ENCODE measurements around the gene KIF1A.
A peak's percentile ranks its signal among the peaks of the same experiment; 100 is the strongest.
"Not testable (repeated sequence)": the region's sequence is repeated elsewhere in the genome, so short reads cannot be mapped to it uniquely, and the experiment has no call there.

The KIF1A gene

GRCh38 chr2:240846873-240847595 is 27.0 kb upstream of the KIF1A start:
- no peak for DNase-seq (ENCODE audit: low read depth)

- DNase-seq (ENCODE audit: low read depth): not testable (repeated sequence)
Observed at GRCh38 chr2:240846309-240846708, 26.3 kb upstream of the KIF1A start.

- DNase-seq (ENCODE audit: low read depth): no peak
Observed at GRCh38 chr2:240840435-240841060, 20.5 kb upstream of the KIF1A start.

DNA sequence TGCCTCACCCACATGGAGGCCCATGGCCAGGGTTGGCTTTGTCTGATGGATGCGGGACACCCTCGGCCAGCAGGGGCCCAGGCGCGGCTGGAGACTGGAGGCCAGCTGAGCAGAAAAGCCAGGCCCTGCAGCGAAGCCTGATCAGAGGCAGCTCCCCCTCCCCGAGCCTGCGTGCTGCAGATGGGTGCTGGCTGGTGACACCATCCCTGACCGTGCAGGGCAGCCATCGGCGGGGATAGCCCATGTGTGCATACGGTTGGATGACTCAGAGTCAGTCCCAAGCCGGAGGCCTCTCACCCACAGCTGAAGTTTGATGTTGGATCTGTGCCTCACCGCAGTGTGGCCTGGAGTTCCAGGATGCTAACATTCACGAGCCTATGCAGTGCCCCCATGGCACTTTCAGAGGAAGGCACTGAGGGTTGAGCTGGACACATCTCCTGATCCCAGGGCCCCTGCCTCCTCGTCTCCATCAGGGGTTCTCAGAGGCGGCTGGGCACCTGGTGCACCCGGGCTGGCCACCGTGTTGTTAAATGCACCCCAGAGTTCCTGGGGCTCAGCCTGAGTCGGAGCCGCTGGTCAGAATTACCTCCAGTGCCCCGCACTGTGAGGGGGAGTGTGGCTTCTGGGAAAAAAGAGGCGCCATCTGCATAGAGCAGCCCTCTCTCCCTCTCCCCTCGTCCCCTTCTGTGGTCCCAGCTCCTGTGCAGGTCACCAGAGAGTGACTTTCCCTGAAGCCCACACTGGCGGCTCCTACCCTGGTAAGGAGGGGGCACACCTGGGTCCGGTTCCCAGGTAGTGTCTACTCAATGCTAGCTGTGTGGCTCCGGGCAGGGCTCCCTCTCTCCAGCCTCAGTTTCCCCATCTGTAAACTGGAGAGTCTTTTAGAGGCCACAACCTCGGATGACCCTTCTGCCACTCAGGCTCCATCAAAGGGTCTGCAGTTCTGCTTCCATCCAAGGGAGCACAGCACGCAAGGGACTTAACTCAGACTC is 19.4 kb upstream of the KIF1A start:
- no peak for DNase-seq (ENCODE audit: low read depth)

DNA sequence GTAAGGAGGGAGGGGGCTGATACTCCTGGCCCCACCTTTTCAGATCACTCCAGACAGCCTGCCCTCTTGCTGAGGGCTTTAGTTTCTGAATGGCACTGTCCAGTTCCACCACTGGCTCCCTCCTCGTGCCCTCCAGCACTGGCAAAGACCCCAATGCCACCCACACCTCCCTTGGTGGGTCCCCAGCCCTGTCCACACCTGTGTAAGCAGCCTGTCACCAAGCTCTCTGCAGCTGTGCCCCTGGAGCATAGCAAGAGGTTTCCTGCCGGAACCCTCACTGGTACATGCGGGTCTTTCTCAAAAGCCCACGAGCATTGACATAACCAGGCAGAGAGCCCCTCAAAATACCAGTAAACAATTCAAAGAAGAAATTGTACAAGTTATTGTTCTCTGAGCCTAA is 17.6 kb upstream of the KIF1A start:
- no peak for DNase-seq (ENCODE audit: low read depth)

- no peak for DNase-seq (ENCODE audit: low read depth)
Observed at GRCh38 chr2:240836781-240837467, 16.9 kb upstream of the KIF1A start.

DNA sequence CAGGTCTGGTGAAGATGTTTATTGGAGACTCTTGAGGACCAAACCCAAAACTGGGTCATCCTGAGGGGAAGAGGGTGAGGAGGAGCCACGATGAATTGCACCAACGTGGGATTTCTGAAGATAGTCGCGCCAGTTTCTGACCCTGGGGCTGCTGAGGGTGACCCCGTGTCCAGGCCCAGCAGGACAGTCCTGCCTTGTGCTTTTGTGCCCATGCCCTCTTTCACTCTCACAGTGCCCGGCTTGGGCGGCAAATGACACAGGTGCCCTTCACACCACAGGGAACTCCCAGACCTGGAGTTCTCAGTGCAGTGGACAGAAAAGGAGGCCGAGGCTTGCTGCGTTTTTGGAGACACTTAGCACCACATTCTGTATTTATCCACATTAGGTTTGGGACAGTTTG is 15.5 kb upstream of the KIF1A start:
- no peak for DNase-seq (ENCODE audit: low read depth)

DNA sequence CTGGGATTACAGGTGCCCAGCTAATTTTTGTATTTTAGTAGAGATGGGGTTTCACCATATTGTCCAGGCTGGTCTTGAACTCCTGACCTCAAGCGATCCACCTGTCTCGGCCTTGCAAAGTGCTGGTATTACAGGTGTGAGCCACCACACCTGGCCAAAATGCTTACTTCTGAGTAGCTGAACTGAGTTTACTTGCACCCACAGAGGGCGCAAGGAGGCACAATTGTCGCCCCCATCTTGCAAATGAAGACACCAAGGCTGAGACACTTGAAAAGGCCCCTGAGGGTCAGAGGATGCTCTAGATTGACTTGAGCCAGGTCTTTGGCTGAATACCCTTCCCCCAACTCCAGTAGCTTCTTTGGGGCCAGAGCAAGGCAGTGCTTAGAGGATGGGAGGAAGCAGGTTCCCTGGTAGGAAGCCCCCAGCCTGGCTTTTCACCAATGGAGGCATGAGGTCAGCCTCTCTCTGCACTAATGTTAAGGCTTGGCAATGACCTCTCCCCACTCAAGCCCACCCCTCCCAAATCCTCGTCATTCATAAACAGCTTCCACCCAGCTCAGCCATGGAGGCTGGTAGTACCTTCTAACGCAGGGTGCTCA is 14.5 kb upstream of the KIF1A start:
- DNase-seq (ENCODE audit: low read depth): no peak

DNA sequence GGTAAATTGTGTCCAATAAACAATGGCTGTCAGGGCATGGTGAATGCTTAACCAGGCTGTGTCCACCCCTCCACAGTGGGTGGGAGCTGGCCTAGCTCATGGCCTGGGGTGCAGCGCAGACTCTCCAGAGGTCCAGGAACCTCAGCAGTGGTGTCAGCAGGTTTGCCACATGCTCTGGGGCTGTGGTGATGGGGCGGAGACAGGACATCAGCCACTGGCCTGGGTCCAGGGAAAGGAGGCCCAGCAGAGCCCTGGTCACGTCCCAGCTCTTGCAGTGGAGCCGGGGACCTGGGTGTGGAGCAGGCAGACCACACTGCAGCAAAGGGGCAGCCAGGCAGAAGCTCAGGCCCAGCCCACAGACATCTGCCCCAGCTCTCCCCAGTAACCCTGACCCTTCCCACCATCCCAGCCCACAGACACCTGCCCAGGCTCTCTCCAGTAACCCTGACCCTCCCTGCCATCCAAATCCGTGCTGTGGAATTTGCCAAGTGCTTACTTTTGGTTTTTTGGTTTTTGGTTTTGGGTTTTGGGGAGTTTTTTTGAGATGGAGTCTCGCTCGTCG is 13.8 kb upstream of the KIF1A start:
- no peak for DNase-seq (ENCODE audit: low read depth)

DNA sequence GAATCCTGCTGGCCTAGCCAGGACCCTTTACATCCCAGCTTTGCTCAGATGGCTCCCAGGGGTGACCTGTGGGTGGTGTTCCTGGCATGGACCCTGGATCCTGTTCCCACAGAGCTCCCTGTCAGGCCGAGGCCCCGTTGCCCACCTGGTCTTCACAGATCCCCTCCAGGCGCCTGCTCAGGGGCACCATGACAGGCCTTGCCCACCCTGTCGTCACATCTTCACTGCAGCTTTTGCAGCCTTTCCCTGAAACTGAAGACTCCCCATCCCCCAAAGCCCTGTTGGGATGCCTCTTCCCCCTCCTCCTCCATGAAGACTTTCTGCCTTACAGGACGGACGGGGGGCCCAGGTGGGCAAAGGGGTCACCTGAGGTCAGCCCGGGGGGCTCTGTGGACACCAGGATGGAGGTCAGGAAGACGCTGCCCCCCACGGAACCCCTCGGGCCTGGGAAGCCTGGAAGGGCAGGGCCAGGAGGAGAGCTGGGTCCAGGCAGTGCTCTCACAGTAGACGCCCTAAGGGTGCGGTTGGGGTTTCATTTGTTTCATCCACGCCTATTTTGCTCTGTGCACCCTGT is 13.0 kb upstream of the KIF1A start:
- no peak for DNase-seq (ENCODE audit: low read depth)

DNA sequence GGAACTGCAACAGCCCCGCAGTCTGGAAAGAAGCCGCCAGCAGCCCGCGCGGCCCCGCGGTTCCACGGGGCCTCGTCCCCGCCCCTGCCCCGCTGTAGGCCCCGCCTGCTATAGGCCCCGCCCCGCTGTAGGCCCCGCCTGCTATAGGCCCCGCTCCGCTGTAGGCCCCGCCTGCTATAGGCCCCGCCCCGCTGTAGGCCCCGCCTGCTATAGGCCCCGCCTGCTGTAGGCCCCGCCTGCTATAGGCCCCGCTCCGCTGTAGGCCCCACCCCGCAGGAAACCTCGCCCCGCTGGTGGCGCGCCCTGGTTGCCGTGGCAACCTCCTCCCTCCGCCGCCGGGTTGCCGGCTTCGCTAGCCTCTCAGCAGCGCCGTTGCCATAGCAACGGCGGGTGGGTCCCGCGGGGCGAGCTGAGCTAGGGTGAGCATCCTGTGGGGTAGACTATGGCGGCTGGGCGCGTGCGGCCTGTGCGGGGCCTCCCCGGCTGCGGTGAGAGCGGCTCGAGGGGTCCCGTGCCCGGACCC is 12.2 kb upstream of the KIF1A start:
- peak; percentile 97 for DNase-seq (ENCODE audit: low read depth)

- no peak for DNase-seq (ENCODE audit: low read depth)
Observed at GRCh38 chr2:240831594-240832204, 11.7 kb upstream of the KIF1A start.

DNA sequence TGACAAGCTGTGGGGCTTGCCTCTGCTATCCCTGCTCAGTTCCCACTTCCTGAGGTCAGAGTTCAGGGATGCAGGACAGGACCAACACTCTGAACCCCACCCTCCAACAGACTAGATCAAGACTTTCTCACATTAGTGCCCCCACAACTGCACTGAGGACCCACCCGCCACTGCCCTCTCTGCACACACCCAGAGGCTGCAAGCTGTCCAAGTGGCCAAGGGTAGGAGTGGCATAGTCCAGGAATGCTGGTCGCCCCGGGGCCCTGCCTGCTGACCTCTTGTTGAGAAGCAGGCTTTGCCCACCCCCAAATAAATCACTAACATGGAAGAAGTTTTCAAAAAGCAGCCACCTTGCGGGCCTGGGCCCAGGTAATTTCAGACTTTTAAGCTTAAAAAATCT is 5.5 kb upstream of the KIF1A start:
- no peak for DNase-seq (ENCODE audit: low read depth)

- DNase-seq (ENCODE audit: low read depth): no peak
Observed at GRCh38 chr2:240823449-240824336, 3.7 kb upstream of the KIF1A start.

DNA sequence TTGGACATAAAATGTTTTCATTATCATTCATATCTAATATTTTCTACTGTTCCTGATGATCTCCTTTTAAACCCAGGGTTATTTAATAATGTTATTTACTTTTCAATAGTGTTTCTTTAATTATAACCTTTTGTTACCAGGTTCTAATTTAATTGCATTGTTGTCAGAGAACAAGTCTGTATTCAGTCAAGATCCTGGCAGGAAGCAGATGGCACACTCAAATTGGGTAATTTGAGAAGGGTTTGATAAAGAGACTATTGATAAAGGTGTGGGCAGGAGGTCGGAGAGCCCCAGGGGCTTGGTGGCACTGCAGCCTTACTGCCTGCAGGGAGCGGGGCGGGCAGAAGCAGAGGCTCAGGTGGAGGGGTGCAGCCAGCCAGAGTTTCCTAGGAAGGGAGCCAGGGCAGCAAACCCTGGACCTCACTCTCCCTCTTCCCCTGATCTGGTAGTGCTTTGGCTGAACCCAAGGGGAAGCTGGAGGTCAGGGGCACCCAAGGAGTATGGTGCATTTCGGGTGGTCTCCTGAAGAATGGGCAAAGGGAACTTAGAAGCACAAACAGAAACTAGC is 2.3 kb upstream of the KIF1A start:
- DNase-seq (ENCODE audit: low read depth): no peak

DNA sequence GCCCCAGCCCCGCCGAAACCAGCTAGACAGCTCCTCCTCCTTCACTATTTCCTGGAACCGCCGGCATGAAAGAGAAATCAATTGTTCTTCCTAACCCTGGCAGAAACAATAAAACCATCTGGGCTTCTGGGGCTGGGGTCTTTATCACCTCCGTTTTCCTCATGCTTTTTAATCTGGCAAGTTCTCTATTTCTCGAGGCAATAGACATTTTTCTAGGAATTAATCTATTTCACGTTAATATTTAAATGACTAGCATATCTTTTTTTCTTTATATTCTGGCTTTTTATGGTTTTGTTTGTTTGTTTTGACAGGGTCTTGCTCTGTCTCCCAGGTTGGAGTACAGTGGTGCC is 1.4 kb upstream of the KIF1A start:
- DNase-seq (ENCODE audit: low read depth): no peak

- DNase-seq (ENCODE audit: low read depth): no peak
Observed at GRCh38 chr2:240820607-240821428, 799 bp upstream of the KIF1A start.

Data from stimulated activated CD8-positive, alpha-beta memory T cell treated with anti-CD3 and anti-CD28 coated beads, Interleukin-15, amount 100 ng/mL, for 1 hour (primary cell).